ENCODE results near the gene IBSP.

The IBSP gene

DNA sequence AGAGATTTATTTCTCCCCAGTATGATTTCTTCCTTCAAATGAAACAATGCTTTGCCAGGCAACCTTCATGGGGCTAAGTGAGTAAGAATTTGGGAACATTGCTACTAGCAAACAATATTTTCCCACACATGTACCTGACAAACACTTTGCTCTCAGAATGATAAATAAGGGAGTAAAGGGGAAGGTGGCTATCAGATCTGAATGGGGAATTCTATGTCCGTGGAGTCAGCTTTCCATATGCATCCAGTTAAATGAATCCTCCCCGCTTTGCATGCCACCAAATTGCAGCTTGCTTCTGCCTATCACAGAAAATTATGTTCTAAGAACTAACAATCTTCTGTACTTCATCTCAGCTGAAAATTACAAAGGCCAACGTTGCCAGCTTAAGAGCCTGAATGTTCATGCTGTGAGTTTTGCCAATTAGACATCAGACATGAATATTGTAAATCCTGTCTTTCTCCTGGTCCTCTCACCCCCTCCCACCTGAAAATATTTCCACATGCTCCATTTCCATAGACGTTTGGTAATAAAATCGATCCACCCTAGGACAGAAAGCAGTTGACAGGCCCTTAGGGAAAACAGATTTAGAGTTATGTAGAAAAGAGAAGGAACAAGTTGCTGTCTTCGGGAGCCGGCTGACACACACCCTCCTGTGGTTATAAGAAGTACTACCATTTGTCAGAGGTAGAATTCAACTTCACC, 39.7 kb downstream of the IBSP start:
- DNase-seq = no peak

DNA sequence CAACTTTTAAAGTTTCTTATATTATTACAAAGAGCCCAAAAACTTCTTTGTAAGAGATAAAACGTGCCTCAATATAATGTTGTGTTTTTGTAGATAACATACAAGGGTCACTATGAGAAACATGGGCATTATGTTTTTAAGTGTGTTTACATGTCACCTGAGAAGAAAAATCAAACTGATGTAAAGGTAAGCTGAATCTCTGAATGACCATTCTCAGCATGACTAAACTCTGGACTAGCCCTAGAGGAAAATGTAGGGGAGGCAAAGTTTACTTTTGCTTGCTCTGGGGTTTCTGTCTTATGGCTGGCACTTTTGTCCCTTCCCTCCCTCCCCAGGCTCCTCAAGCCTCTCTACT, 40.2 kb downstream of the IBSP start:
- no peak for DNase-seq

DNA sequence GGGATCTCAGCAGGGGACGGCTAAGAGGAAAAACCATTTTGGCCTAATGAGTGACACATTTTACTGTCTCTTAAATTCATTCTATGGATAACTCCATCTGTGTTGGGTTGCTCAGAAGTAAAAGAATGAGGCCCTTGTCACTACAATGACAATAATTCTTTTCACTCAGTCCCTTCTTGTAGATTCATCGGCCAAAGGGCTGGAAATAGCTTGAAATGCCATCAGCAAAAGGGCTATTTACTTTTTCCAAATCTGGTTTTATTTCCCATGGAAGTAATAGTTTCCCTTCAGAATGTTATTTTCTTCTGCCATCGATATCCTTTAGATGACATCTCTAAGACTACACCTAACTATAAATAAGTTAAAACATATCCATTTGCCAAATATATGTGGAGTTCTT, 40.8 kb downstream of the IBSP start:
- no peak for DNase-seq

DNA sequence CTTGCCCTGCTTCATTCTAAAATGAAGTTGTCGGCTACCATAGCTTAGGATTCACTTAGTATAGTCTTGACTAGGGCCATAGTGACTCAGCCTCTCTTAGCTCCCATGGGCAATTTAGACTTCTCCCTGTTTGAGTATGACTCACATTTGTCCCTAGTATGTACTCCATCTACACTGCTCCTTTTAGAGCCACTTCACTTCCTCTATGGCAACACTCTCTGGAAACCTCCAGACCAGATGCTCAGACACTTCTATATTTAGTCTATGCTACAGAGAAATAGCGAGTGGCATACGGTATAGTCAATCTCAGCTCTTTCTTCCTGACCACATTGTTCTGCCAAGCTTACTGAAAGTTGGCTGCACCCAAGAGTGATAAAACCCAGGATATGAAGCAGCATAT, 44.6 kb downstream of the IBSP start:
- DNase-seq = peak; percentile 72

DNA sequence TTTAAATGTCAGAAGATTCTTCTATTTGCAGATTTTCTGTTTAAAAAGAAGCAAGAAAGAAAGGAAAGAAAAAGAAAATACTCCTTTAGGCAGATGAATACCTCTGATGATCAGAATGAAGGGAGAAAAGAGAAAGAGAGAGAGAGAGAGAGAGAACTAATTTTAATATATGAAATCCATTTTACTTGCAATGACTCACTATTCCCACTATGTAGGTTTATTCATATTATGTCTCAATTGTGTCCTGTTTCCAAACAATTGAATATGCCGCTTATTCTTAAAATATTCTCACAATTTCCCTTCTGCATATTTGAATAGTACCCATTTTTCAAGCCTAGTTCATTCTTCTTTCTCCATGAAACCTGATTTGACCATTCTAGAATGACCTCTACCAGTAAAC, 45.1 kb downstream of the IBSP start:
- no peak for DNase-seq

DNA sequence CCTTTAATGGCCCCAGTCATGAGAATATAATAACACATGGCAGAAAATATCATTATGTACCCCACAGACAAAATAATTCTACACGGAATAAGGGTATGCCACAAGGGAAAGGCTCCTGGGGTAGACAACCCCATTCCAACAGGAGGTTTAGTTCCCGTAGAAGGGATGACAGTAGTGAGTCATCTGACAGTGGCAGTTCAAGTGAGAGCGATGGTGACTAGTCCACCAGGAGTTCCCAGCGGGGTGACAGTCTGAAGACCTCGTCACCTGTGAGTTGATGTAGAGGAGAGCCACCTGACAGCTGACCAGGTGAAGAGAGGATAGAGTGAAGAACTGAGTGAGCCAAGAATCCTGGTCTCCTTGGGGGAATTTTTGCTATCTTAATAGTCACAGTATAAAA, 46.9 kb downstream of the IBSP start:
- no peak for DNase-seq

DNA sequence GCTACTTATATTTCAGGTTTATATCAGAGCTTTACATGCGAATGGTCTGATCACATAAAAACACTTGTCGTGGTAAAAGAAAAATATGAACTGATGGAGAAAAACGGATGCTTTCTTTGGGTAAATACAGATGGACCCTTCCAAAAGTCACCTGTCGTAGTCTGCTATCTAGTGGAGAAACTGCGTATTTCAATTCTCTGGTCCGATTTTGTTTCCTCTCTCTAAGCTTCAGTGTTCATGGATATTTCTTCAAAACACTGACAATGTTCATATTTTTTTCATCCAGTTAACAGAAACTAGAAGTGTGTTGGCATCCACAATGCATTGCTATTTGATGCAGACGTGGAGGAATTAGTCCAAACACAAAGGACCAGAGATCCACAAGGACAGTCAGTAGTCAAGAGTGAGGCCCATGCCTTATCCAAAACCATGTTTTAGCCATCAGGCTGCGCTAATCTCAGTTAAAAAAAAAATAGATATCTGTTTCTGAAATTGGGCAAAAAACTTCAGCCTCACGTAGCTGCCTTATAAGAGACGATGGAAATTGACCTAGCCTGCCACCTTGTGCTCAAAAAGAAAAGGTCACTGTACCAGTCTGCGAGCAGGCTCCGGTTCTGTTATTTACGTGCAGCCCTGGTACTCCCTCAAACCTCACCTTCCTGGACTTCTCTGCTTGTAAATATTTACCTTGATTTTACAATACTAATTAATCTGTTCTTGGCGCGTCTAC, 49.4 kb downstream of the IBSP start:
- DNase-seq = peak; percentile 68

DNA sequence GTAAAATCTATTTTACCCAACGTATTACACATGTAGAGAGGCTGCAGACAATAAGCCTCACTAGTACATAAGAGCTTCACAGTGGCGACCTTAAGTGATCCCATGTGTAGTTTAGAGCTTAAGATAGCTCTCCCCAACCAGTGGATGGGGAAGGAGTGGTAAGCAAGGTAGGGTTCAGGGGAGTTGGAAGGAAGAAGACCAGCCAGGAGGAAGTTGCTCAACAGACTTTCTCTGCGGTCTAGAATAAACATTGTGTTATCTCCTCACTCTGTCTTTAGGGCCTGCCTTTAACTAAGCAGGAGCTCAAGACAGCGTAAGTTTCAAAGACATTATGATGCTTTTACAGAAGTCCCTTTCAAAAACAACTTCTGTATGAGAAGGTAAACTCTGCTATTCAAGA, 50.3 kb downstream of the IBSP start:
- DNase-seq = no peak

DNA sequence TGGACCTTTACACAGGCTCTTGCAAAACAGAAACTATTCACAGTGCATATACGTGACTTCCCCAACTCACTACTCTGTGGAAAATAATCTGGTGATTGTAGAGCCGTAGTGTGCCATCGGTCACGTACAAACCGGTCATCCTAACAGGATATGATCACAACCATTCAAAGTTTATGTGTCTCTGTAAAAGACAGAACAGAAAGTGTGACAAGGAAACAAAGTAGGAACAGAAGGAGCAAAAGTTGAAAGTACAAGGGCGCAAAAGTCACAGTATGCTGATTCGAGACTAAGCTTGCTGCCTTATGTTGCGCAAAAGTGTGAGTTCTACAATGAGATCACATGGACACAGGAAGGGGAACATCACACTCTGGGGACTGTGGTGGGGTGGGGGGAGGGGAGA, 52.0 kb downstream of the IBSP start:
- DNase-seq = no peak

DNA sequence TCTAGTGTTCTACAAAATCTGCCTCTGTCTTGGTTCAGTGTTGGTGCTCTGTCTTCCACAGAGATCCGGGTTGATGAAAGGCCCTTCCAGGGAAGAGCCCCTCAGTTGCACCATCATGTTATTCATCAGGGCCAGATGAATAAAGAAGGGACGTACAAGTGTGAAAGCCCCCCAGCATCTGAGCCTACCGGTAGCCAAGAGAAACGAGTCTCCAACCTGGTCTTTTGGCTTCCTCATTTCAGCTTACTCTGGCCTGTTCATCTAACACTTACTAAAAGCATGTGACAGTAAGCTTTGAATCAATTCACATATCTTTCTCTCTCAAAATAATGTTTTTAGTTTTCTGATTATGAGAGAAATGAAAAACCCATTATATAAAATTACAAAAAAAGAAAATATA, 52.6 kb downstream of the IBSP start:
- DNase-seq = no peak

DNA sequence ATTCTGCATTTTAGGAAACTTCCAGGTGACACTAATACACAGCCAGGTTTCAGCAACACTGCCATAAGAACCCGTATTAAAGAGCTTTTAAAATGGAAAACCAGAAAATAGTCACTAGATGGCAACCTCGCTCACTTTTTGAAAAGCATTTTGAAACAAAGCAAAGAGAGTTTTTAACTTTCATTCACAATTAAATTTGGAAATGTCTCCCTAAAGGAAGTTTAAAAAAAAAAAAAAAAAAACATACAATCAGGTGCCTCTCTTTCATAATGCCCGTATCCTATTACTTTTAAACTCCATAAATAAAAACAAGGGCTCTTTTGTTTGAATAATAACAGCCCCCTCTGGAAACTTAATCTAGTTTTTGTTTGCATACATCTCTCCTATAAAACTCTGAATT, 53.8 kb downstream of the IBSP start:
- DNase-seq = no peak

DNA sequence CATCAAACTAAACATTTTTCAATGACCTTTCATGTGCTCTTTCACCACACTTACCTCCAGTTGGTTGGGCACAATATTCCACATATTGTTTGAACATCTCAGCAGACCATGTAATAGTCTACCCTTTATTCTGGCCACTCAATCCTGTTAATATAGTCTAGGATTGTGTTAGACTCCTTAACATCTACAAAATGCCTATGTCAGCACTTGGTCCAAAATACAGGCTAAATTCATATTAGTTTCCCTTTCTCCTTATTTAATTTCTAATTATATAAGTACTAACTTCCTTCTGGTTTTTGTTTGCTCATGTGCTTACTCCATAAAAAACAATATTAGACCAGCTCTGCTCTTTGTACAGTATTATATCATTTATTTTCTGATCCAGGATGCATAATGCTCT, 54.5 kb downstream of the IBSP start:
- DNase-seq = no peak

DNA sequence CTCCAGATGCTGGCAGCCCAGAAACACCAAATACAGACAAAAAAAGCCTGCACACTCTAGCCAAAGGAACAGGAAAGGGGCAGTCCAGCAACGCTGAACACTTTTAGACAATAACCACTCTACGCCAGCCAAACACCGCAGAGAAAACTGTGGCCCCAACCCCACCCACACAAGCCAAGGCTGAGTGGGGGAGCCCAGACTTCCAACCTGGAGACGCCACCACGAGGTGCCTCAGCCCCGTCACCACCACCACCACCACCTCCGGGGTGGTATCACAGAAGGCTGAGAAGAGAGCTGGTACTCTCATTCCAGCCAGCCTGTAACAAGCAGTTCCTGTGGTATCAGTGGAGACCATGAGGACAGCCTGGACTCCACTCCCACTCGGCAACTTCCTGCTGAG, 56.2 kb downstream of the IBSP start:
- DNase-seq = no peak

DNA sequence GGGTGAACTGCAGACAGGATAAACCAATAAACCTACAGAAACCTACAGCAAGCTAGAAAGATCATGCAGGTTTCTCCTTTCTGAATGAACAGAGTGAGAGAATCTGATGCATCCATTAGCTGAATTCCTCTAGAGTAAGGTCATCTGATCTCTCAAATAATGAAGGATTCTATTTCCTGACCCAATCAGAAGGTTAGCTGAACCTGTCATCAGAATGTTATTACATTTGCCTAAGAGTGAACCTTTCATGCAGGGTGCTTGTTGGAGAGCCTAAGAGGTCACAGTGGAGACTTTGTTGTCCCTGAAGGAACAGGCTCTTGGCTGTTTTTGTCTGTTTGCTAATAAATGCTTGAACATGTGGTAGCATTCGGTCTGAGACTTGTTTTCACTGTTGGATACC, 57.5 kb downstream of the IBSP start:
- DNase-seq = no peak

DNA sequence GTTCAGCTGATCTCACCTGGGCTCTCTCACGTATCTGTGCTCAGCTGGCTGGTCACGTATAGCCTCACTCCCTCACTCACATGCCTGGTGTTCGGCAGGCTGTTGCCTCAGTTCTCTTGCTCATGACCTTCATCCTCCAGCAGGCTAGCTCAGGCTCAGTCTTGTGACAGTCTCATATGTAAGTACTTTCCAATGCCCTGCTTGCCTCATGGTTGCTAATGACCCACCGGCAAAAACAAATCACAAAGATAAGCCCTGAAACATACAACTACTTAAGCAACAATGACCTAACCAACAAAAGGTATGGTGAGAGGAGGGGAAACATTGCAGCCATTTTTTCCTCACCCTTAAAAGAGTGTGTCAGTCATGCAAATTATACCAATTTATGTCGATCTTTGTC, 58.4 kb downstream of the IBSP start:
- DNase-seq = no peak
